Measurements from ENCODE around the gene PFKL.
"Not testable (repeated sequence)": the region's sequence is repeated elsewhere in the genome, so short reads cannot be mapped to it uniquely, and the experiment has no call there.

Gene PFKL

GRCh38 chr21:44347911-44348451, 48.1 kb downstream of the PFKL start:
- no peak for FAIRE-seq

DNA sequence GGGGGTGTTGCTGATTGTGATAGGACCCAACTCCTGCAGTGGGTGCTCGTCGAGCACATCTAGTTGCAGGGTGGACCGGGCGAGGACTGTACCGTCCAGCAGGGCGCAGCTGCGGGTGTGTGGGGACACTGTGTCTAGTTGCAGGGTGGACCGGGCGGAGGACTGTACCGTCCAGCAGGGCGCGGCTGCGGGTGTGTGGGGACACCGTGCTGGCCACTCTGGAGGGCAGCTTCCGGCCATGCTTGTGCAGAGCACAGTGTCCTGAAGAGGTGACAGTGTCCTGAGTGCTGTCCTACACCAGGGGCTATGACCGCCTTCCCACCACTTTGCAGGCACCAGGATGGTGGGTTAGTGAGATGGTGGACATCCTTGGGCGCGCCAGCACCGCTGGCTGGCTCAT, 49.0 kb downstream of the PFKL start:
- FAIRE-seq, result no peak

- FAIRE-seq, result no peak
Measured at GRCh38 chr21:44349416-44349846, 49.6 kb downstream of the PFKL start.

GRCh38 chr21:44349847-44350772, 50.3 kb downstream of the PFKL start:
- FAIRE-seq, result no peak

GRCh38 chr21:44350773-44351481, 51.1 kb downstream of the PFKL start:
- FAIRE-seq, result no peak

DNA sequence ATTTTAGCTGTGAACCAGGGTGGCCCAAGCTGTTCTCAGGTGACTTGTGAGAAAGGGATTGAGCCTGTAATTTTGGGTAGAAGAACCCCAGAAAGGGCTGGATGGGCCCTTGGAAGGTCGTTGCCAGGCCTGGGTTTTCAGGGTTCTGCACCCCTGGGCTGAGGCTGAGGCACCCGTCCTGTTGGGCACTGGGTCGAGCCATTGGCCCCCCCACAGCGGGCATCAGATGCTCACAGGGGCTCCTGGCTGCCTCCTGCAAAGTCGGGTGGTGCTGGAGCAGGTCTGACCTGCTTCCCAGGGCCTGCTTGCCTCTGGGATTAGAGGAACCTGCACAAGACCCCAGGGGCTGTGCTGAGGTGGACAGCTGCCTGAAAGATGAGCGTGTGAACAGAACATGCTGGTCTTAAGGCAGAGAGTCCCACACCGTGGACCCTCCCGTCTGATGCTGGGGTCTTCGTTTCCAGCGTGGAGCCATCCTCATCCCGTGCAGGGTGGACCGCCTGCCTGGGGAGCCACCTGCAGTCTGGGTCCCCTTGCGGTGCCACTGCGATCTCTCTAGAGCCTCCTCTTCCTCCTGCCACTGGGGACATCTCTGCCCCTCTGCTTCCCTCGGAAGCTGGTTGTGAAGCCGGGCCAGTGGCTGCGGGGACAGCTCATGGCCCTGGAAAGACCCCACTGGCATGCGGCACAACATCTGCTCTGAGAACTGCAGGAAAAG, 51.8 kb downstream of the PFKL start:
- no peak for FAIRE-seq

DNA sequence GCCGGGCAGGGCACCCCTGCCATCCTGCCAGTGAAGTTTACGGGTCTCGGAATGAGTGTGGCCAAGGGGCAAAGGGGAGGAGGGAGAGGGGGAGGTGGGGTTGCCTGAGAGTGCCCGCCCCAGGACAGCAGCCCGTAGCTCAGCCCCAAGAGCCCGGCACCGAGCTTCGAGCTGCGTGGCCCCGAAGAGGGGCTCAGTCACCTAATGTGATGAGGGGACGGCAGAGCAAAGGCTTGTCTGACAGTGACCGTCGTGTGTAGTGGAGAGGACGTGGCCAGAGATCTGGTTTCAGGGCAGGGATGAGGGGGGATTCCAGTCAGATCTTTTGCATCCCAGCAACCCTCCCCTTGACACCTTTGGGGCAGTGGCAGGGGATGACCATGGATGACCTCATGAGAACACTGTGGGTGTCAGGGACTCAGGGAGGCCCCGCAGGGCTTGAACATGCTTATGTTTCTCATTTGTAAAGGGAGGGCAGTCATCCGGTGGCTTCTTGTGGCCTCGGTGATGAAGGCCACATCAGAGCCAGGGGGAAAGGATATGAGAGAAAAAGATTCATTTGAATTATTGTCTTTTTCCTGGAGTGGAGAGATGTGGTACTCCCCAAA, 52.5 kb downstream of the PFKL start:
- FAIRE-seq, result no peak

- FAIRE-seq, result no peak
Measured at GRCh38 chr21:44353191-44353970, 53.5 kb downstream of the PFKL start, which contains the start of gene TRPM2. Gene TRPM2, plus strand, starts transcription at chr21:44353621. Its CDS starts 80 bp downstream, at chr21:44353701.

DNA sequence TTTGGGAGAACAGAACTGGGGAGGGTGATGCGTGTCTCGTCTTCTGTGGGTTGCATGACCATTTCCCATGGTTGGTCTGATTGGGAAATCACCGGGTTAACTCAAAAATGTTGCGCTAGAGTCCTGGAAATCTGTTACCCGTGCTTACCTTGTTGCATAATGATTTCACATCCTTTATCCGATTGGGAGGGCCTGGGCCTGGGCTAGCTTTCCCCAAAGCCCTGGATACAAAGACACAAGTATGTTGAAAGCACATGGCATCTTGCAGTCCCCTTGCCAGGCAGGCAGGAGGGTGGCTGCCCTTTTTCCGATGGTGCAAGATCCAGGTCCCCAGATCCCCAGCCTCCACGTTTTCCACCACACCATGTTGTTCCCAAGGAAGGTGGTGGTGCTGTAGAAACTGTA, 54.1 kb downstream of the PFKL start:
- no peak for FAIRE-seq

DNA sequence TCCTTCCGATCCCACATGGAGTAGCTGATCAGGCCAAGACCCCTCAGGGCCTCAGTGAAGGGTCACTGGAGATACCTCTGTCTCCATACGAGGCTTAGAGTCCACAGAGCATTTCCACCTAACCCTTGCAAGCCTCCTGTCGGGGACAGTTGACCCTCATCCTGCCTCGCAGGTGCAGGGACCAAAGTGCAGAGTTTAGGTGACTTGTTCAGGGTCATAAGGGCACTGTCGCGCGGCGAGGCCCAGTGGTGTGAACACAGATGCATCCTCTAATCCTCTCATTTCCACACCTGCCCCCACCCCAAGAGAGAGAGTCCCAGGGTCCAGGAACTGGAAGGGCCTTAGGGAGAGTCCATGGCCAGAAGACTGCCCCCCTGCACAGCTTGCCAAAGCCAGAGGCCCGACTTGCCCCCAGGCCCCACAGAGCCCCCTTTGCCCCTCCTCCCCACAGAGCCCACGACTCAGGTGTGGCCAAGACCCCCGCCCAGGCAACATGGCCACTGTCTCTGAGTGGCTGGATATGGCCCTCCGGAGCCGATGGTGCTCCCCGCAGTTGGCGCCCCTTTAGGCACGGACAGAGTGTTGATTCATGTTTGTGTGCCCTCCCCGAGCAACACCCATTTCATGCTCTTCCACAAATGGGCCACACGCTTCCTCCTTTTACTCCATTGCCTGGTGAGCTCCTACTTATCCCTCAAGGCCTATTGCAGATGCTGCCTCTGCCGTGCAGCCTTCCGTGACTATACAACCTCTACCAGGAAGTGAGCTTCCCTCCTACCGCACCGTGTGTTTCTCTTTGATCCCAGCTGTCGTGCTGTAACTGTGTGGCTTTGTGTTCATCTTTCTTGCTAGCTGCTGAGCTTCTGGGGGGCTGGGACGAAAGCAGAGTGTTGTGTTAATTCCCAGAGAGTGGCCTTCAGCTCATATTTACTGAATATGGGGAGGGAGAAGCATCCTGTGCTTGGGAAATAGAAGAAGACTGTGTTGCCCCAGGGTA, 55.2 kb downstream of the PFKL start:
- FAIRE-seq, result no peak

DNA sequence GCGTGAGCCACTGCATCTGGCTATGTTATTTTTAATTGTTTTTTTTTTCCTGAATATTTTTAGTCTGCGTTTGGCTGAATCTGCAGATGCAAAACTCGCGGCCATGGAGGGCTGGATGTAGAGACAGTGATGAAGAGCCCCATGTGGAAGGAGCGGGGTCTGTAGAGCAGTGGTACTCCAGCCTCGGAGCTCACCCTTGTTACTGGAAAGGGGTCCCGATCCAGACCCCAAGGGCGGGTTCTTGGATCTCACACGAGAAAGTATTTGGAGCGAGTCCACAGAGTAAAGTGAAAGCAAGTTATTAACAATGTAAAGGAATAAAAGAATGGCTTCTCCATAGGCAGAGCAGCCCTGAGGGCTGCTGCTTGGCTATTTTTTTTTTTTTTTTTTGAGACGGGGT, 56.3 kb downstream of the PFKL start:
- no peak for FAIRE-seq

GRCh38 chr21:44356636-44357035, 56.8 kb downstream of the PFKL start:
- FAIRE-seq, result no peak

DNA sequence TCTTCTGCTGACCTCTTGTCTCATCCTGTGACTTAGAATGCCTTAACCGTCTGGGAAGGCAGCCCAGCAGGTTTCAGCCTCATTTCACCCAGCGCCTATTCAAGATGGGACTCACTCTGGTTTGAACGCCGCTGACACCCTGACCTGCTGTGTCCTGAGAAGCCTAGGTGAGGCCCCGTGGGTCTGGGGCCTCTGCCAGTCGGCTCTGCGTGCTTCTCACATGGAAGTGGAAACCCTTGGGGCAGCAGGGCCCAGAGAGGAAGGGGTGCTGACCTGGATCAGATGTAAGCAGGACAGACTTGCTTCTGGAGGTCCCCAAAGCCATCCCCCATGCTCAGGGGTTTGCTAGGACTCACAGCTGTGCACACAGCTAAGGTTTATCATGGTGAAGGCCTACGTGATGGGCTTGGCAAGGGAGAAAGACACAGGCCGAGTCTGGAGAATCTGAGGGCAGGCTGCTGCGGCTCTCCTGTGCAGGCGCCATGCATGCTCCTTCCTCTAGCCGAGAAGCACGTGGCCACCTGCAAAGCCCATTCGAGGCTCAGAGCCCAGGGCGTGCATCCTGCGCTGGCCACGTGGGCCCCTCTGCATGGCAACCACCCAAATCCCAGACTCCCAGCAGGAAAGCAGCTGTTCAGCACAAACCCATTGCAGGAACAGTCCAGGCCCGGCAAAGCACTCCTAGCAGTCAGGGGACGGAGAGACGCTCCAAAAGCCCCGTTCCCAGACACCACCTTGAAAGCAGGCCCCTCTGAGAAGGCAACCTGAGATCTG, 57.4 kb downstream of the PFKL start:
- FAIRE-seq, result no peak

DNA sequence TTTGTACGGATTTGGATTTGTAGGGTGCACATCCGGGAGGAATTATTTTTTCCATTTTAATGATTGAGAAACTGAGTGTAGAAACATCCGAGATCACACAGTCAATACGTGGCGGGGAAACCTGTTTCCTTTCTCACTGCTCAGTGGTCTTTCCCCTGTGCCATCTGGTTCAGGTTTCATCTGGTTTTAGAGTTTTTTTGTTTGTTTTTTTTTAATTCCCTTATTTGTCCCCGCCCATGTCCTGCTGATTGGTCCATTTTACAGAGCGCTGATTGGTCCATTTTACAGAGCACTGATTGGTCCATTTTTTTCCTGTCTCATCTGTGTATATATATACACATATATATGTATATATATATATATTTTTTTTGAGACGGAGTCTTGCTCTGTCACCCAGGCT, 59.5 kb downstream of the PFKL start:
- FAIRE-seq, result no peak

- no peak for FAIRE-seq
Measured at GRCh38 chr21:44360159-44360558, 60.3 kb downstream of the PFKL start.

DNA sequence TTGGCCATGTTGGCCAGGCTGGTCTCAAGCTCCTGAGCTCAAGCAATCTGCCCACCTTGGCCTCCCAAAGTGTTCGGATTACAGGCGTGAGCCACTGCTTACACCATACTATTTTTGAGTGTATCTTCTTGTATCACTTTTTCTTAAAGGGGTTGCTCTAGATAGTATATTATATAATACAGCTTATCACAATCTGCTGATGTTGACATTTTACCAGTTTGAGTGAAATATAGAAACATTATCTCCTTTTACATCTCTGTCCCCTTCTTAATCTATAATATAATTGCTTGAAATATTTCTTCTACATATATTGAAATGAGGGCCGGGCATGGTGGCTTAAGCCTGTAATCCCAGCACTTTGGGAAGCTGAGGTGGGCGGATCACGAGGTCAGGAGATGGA, 62.0 kb downstream of the PFKL start:
- FAIRE-seq, result not testable (repeated sequence)

DNA sequence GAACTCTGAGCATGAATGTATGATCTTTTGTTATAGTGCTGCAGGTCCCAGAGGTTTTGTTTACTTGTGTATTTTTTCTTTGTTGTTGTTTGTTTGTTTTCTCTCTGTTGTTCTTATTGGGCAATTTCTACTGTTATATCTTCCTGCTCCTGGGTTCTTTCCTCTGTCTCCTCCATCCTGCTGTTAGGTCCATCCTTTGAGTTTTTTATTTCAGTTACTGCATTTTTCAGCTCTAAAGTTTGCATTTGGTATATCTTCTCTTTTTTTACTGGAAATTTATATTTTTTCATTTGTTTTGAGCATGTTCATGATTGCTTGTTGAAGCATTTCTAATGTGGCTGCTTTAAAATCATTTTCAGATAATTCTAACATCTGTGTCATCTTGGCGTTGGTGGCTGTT, 63.4 kb downstream of the PFKL start:
- no peak for FAIRE-seq

- no peak for FAIRE-seq
Measured at GRCh38 chr21:44364151-44365053, 64.5 kb downstream of the PFKL start.

All from endometrium (tissue), 2 donors.